ENCODE results near the gene SUDS3.

The SUDS3 gene

GRCh38 chr12:118424884-118425283, 48.5 kb downstream of the SUDS3 start:
- TF ChIP-seq, protein P1, sequence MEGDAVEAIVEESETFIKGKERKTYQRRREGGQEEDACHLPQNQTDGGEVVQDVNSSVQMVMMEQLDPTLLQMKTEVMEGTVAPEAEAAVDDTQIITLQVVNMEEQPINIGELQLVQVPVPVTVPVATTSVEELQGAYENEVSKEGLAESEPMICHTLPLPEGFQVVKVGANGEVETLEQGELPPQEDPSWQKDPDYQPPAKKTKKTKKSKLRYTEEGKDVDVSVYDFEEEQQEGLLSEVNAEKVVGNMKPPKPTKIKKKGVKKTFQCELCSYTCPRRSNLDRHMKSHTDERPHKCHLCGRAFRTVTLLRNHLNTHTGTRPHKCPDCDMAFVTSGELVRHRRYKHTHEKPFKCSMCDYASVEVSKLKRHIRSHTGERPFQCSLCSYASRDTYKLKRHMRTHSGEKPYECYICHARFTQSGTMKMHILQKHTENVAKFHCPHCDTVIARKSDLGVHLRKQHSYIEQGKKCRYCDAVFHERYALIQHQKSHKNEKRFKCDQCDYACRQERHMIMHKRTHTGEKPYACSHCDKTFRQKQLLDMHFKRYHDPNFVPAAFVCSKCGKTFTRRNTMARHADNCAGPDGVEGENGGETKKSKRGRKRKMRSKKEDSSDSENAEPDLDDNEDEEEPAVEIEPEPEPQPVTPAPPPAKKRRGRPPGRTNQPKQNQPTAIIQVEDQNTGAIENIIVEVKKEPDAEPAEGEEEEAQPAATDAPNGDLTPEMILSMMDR (IDR thresholded peaks at IDR 0.05; ENCODE audit: extremely low read depth, insufficient read depth, missing control alignments) = no peak
- in situ Hi-C loops (cut with MboI; ENCODE audit: low pct_unique_long_range_greater_than_20kb, low sequenced_read_pairs, unreplicated experiment) = loop anchor here (25.0 kb wide), 2 partner anchors 412 to 612 kb away; no protein-coding TSS in a partner anchor
- DNase-seq (ENCODE audit: low spot score) = no peak

GRCh38 chr12:118425364-118425763, 49.0 kb downstream of the SUDS3 start:
- in situ Hi-C loops (cut with MboI; ENCODE audit: low pct_unique_long_range_greater_than_20kb, low sequenced_read_pairs, unreplicated experiment) = no loop called here
- TF ChIP-seq, protein P1 (IDR thresholded peaks at IDR 0.05; ENCODE audit: extremely low read depth, insufficient read depth, missing control alignments) = no peak
- no peak for DNase-seq (ENCODE audit: low spot score)

GRCh38 chr12:118427819-118428218, 51.5 kb downstream of the SUDS3 start:
- TF ChIP-seq, protein P1 (IDR thresholded peaks at IDR 0.05; ENCODE audit: extremely low read depth, insufficient read depth, missing control alignments) = no peak
- no peak for DNase-seq (ENCODE audit: low spot score)
- in situ Hi-C loops (cut with MboI; ENCODE audit: low pct_unique_long_range_greater_than_20kb, low sequenced_read_pairs, unreplicated experiment) = no loop called here

GRCh38 chr12:118428643-118429042, 52.3 kb downstream of the SUDS3 start:
- TF ChIP-seq, protein P1 (IDR thresholded peaks at IDR 0.05; ENCODE audit: extremely low read depth, insufficient read depth, missing control alignments) = no peak
- no peak for DNase-seq (ENCODE audit: low spot score)
- in situ Hi-C loops (cut with MboI; ENCODE audit: low pct_unique_long_range_greater_than_20kb, low sequenced_read_pairs, unreplicated experiment) = no loop called here

DNA sequence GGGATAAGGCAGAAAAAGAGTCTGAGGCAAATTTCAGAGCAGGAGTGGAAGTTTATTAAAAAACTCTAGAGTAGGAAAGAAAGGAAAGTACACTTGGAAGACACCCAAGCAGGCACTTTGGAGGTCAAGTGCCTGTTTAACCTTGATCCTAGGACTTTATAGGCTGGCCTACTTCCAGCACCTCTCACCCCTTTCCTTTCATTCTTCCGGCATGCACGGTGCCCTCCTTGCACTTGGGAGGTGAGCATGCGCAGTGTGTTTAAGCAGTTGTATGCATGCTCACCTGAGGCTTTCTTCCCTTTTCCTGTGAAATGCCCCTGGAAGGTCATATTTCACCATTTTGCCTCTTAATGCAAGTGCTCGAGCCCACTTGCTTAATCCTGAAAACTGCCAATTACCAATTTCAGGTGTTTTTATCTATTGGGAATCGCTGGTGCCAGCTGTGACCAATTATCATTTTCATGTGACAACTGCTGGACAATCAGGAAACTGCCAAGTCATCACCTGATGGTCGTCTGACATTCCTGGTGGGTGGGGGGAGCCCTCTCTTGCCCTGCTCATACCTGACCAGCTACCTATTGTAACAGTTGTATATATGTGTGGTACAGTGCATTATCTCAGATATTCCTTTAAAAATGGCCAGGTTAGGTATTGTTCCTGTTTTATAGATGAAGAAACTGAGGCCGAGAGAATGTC, 53.5 kb downstream of the SUDS3 start:
- no peak for DNase-seq (ENCODE audit: low spot score)
- TF ChIP-seq, protein P1 (IDR thresholded peaks at IDR 0.05; ENCODE audit: extremely low read depth, insufficient read depth, missing control alignments) = no peak
- in situ Hi-C loops (cut with MboI; ENCODE audit: low pct_unique_long_range_greater_than_20kb, low sequenced_read_pairs, unreplicated experiment) = no loop called here

- TF ChIP-seq, protein P1 (IDR thresholded peaks at IDR 0.05; ENCODE audit: extremely low read depth, insufficient read depth, missing control alignments) = no peak
- DNase-seq (ENCODE audit: low spot score) = no peak
- in situ Hi-C loops (cut with MboI; ENCODE audit: low pct_unique_long_range_greater_than_20kb, low sequenced_read_pairs, unreplicated experiment) = no loop called here
Observed at GRCh38 chr12:118430516-118430915, 54.2 kb downstream of the SUDS3 start.
